K562 (cell line): ENCODE results near the gene C15orf61. TPM values are rescaled to one million over a fixed set of nuclear protein-coding genes. Genes with fewer than 3 reads are reported as not detected.

Experiments
- ATAC-seq: fragments of 200-7000 bp; cut with Tn5 transposase; 3 replicates; pipeline ENCODE4 v1.9.1; 2020; ENCODE audit warnings: moderate library complexity
- BruUV-seq: library from RNA; stranded (reverse); fragments of 400-500 nt; replicated peaks from 2 replicates; lab custom pipeline; 2021; lab: Mats Ljungman, UMichigan
- CTCF ChIA-PET: fragments of 300-600 bp; formaldehyde crosslinking; extraction: SDS; loops from one replicate; lab custom pipeline; 2021; ENCODE audit warnings: low intra/inter-chr PET ratio; lab: Yijun Ruan, JAX
- POLR2A ChIA-PET: fragments of 300-600, 350-650 bp; sonication (Branson Sonifier 250); formaldehyde crosslinking; extraction: SDS; loops from one replicate; lab custom pipeline; 2021; ENCODE audit warnings: antibody characterized with exemption, inconsistent platforms; lab: Yijun Ruan, JAX
- DNase-seq, 4 experiments: peaks; one replicate each; pipeline versions ENCODE4 v3.0.0 to v3.0.0-alpha.2; 2011 to 2018; ENCODE audit warnings: low spot score in 3 of 4, mixed read lengths in 3 of 4; ENCODE audit errors: extremely low read depth in 1 of 4
- FAIRE-seq: peaks from 2 replicates; lab custom pipeline; 2011; peaks lifted over from hg19 to GRCh38; lab: Jason Lieb, UNC
- H2AFZ ChIP-seq: 2 replicates; pipeline ENCODE4 v1.6.0; 2011; ENCODE audit warnings: low read depth, low read length, control low read depth, inconsistent platforms
- H3K27ac ChIP-seq: fragments of 200-600 bp; 3 replicates; pipeline ENCODE4 v1.8.0; 2011; ENCODE audit warnings: low read depth, mild to moderate bottlenecking, control low read depth, inconsistent platforms, low read length, moderate library complexity, mixed read lengths; ENCODE audit errors: extremely low read depth
- H3K27me3 ChIP-seq, 2 experiments: fragments of 300-600 bp in 1 of 2; 2 replicates in 1 of 2; 3 replicates in 1 of 2; pipeline versions ENCODE4 v1.6.0 to v1.8.0; 2011; ENCODE audit warnings: inconsistent platforms in 2 of 2, low read length in 2 of 2, mild to moderate bottlenecking in 1 of 2, mixed read lengths in 1 of 2, moderate library complexity in 1 of 2; ENCODE audit not compliant: control insufficient read depth in 2 of 2, insufficient read depth in 2 of 2
- H3K36me3 ChIP-seq: fragments of 300-600 bp; 3 replicates; pipeline ENCODE4 v1.8.0; 2011; ENCODE audit warnings: mild to moderate bottlenecking, low read length, inconsistent platforms; ENCODE audit not compliant: control insufficient read depth, insufficient read depth
- H3K4me1 ChIP-seq, 2 experiments: fragments of 200-600 bp in 1 of 2; replicated peaks in 1 of 2; 2 replicates in 1 of 2; 3 replicates in 1 of 2; pipeline versions ENCODE4 v1.5.1 to v1.8.0; 2011; ENCODE audit warnings: inconsistent platforms in 2 of 2, low read length in 2 of 2, mild to moderate bottlenecking in 1 of 2, mixed read lengths in 1 of 2, moderate library complexity in 1 of 2; ENCODE audit not compliant: control insufficient read depth in 2 of 2, insufficient read depth in 2 of 2
- H3K4me2 ChIP-seq: 2 replicates; pipeline ENCODE4 v1.6.1; 2011; ENCODE audit warnings: low read length, control low read depth, inconsistent platforms, mixed read lengths; ENCODE audit not compliant: insufficient read depth
- H3K4me3 ChIP-seq: fragments of 200-600 bp; sonication (generic), shearing (Covaris generic); 2 replicates; pipeline ENCODE4 v1.5.1; 2016; ENCODE audit warnings: control low read depth, inconsistent platforms
- H3K79me2 ChIP-seq: fragments of 200-600 bp; 3 replicates; pipeline ENCODE4 v1.8.0; 2011; ENCODE audit warnings: low read length, inconsistent platforms; ENCODE audit not compliant: control insufficient read depth, insufficient read depth
- H3K9ac ChIP-seq, 2 experiments: 2 replicates each; pipeline versions ENCODE4 v1.6.0 to v1.6.1; 2011; ENCODE audit warnings: low read depth in 2 of 2, low read length in 2 of 2, control low read depth in 1 of 2, inconsistent platforms in 1 of 2, mild to moderate bottlenecking in 1 of 2, mixed read lengths in 1 of 2; ENCODE audit not compliant: insufficient read depth in 1 of 2
- H3K9me1 ChIP-seq: one replicate; pipeline ENCODE4 v1.6.0; 2011; ENCODE audit warnings: inconsistent platforms, mild to moderate bottlenecking, low read length, moderate library complexity; ENCODE audit not compliant: control insufficient read depth, insufficient read depth
- H3K9me3 ChIP-seq: replicated peaks from 2 replicates; pipeline ENCODE4 v1.5.1; 2011; ENCODE audit warnings: low read depth, low read length, inconsistent platforms; ENCODE audit not compliant: control insufficient read depth, insufficient read depth
- H4K20me1 ChIP-seq: replicated peaks from 2 replicates; pipeline ENCODE4 v1.6.1; 2011; ENCODE audit warnings: low read length, inconsistent platforms, mixed read lengths; ENCODE audit not compliant: control insufficient read depth, insufficient read depth
- ASH1L ChIP-seq: fragments of 450-650 bp; IDR thresholded peaks from 2 replicates; pipeline ENCODE4 v1.6.1; 2018; ENCODE audit warnings: borderline replicate concordance, mild to moderate bottlenecking, low read depth; ENCODE audit not compliant: partially characterized antibody
- CEBPG ChIP-seq, 3 experiments: fragments of 200-800 bp in 1 of 3; sonication (Bioruptor generic) in 1 of 3; sonication (generic) in 1 of 3; formaldehyde crosslinking in 1 of 3; IDR thresholded peaks in 2 of 3; conservative IDR thresholded peaks in 1 of 3; 2 replicates each; pipeline versions ENCODE4 v1.6.1 to v1.8.0; 2016 to 2022; ENCODE audit warnings: missing compliant biosample characterization in 2 of 3, missing genetic modification characterization in 2 of 3, mild to moderate bottlenecking in 1 of 3, missing genetic modification reagents in 1 of 3
- DNMT1 ChIP-seq: fragments of 450-650 bp; IDR thresholded peaks from 2 replicates; pipeline ENCODE4 v1.6.1; 2016; ENCODE audit warnings: antibody characterized with exemption, mild to moderate bottlenecking
- FOSL1 ChIP-seq: fragments of 200-800 bp; sonication (Bioruptor generic); conservative IDR thresholded peaks from 2 replicates; pipeline ENCODE4 v1.6.1; 2016; ENCODE audit warnings: missing genetic modification characterization, missing compliant biosample characterization
- HNRNPK ChIP-seq: fragments of 200-400 bp; formaldehyde crosslinking; IDR thresholded peaks from one replicate; pipeline ENCODE4 v1.6.1; 2018; ENCODE audit warnings: mild to moderate bottlenecking, low read depth, low read length; ENCODE audit not compliant: poor library complexity, severe bottlenecking
- KLF1 ChIP-seq: fragments of 450-650 bp; IDR thresholded peaks from 2 replicates; pipeline ENCODE4 v1.6.1; 2016; ENCODE audit warnings: missing genetic modification characterization, missing compliant biosample characterization
- OTX1 ChIP-seq: fragments of 450-650 bp; formaldehyde crosslinking; IDR thresholded peaks from 2 replicates; pipeline ENCODE4 v1.4.0; 2022; ENCODE audit warnings: mild to moderate bottlenecking
- POLR2H ChIP-seq: IDR thresholded peaks from 2 replicates; pipeline ENCODE4 v1.6.1; 2016; ENCODE audit warnings: missing genetic modification characterization, low read depth, mild to moderate bottlenecking, control low read depth, missing compliant biosample characterization, moderate library complexity
- XRCC5 ChIP-seq: fragments of 200-400 bp; formaldehyde crosslinking; IDR thresholded peaks from 2 replicates; pipeline ENCODE4 v1.6.1; 2017; ENCODE audit warnings: low read depth, mild to moderate bottlenecking, low read length
- YBX1 ChIP-seq: fragments of 450-650 bp; IDR thresholded peaks from 2 replicates; pipeline ENCODE4 v1.7.1; 2016; ENCODE audit warnings: mild to moderate bottlenecking
- ZC3H8 ChIP-seq: fragments of 450-650 bp; IDR thresholded peaks from 2 replicates; pipeline ENCODE4 v1.6.1; 2017
- ZEB2 ChIP-seq: fragments of 450-650 bp; IDR thresholded peaks from 2 replicates; pipeline ENCODE4 v1.6.1; 2016
- ZNF146 ChIP-seq: IDR thresholded peaks from one replicate; pipeline ENCODE4 v1.6.1; 2018; ENCODE audit warnings: missing compliant biosample characterization; ENCODE audit not compliant: unreplicated experiment
- ZNF165 ChIP-seq: fragments of 250-450 bp; sonication (Bioruptor Pico); IDR thresholded peaks from 2 replicates; pipeline ENCODE4 v1.4.0; 2020; ENCODE audit warnings: borderline replicate concordance
- ZNF408 ChIP-seq: fragments of 250-450 bp; sonication (Bioruptor Pico); IDR thresholded peaks from 2 replicates; pipeline ENCODE4 v1.4.0; 2020; ENCODE audit warnings: low read depth, mild to moderate bottlenecking, moderate library complexity
- ZNF707 ChIP-seq: fragments of 250-450 bp; sonication (Bioruptor Pico); conservative IDR thresholded peaks from 2 replicates; pipeline ENCODE4 v1.8.0; 2022; ENCODE audit warnings: inconsistent platforms, mild to moderate bottlenecking, moderate library complexity
- WGBS: fragments of 100-300 bp; shearing (Covaris generic); methylation state at CpG from one replicate; pipeline ENCODE4 v1.1.6; 2016; ENCODE audit warnings: low coverage, mixed read lengths; ENCODE audit not compliant: insufficient coverage; ENCODE audit errors: missing lambda C conversion rate; 5-methylcytosine and 5-hydroxymethylcytosine counted together
- in situ Hi-C: fragments of 300-500 bp; cut with MboI; formaldehyde crosslinking; loops from 4 replicates; pipeline ENCODE4 v1.15.0; 2018; ENCODE audit warnings: inconsistent platforms, mixed read lengths
- intact Hi-C: fragments of 100-400 bp; cut with micrococcal nuclease; formaldehyde crosslinking; loops from 2 replicates; pipeline ENCODE4 v1.14.2; 2022
- polyA plus RNA-seq, 8 experiments: library from polyadenylated mRNA; depleted of rRNA in 4 of 8; stranded (reverse) in 5 of 8; unstranded in 3 of 8; fragments of >200 nt; fragmentation: Nextera tagmentation in 2 of 8; fragmentation: Illumina TruSeq in 1 of 8; extraction: Ambion mirVana in 2 of 8; extraction: Trizol in 1 of 8; gene quantifications; 2 replicates each; pipeline versions ENCODE4 v1.2.1 to v1.2.3, GENCODE V29; 2011 to 2014; ENCODE audit warnings: inconsistent platforms in 1 of 8, missing spikeins in 1 of 8
- total RNA-seq, 7 experiments: library from RNA; depleted of rRNA in 6 of 7; stranded (reverse); fragments of >200 nt in 6 of 7; fragmentation: Illumina TruSeq in 2 of 7; extraction: Trizol in 2 of 7; gene quantifications; 2 replicates each; pipeline versions ENCODE4 v1.2.1 to v1.2.3, GENCODE V29; 2011 to 2021; ENCODE audit warnings: low replicate concordance in 1 of 7
- TF ChIP-seq, protein P1 (sequence below): IDR thresholded peaks from 2 replicates; pipeline ENCODE4 v1.6.1; 2011; ENCODE audit warnings: borderline replicate concordance, low read depth, mild to moderate bottlenecking, moderate library complexity, low read length; ENCODE audit not compliant: insufficient read depth, poor library complexity, severe bottlenecking
- TF ChIP-seq, protein P2 (sequence below): fragments of 250-450 bp; sonication (Bioruptor Pico); IDR thresholded peaks from 2 replicates; pipeline ENCODE4 v1.5.0; 2022; ENCODE audit warnings: mild to moderate bottlenecking
- TF ChIP-seq, protein P3 (sequence below): sonication (generic); formaldehyde crosslinking; IDR thresholded peaks from 2 replicates; pipeline ENCODE4 v1.5.0; 2020; ENCODE audit warnings: missing genetic modification reagents

The C15orf61 gene
- total and polyA plus RNA-seq, 9 of the 15 experiments (the other 6 are each of a cell fraction or from before 2014, with no cell fraction given) = 1.6 to 10.5 (median 4.3) TPM

DNA sequence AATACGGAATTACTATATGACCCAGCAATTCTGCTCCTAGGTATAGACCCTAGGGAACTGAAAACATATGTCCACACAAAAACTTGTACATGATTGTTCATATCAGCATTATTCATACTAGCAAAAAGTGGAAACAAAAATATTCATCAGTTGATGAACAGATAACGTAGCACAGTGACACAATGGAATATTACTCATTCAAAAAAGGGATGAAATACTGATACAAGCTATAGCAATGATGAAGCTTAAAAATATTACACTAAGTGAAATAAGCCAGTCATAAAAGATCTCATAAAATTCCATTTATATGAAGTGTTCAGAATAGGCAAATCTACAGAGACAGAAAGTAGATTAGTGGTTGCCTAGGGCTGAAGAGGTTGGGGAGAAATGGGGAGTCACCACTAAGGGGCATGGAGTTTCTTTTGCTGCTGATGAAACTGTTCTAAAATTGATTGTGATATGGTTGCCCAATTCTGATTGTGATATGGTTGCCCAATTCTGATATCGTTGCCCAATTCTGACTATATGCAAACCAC lies 10.5 kb downstream of the C15orf61 start:
- H3K9me1 ChIP-seq = no peaks in the 10 kb centered on the region
- DNase-seq (no peak), FAIRE-seq (no peak), ATAC-seq (no peak)
- H4K20me1 ChIP-seq = no peaks in the 10 kb centered on the region
- in situ Hi-C loops (no loop called here), intact Hi-C loops (no loop called here)
- H3K36me3 ChIP-seq = peaks cover 17% of the 10 kb centered on the region; the same call in 2 of the 3 replicates
- no peaks in the 10 kb centered on the region for H3K27me3 ChIP-seq
- H3K9me3 ChIP-seq = no peaks in the 10 kb centered on the region
- ChIA-PET POLR2A (interaction anchor here (3.6 kb wide), 1 partner anchor 10 kb away, joined by 7 read pairs; the partner anchor contains the start of gene C15orf61), CTCF (no interaction called here)
- H3K79me2 ChIP-seq = no peaks in the 10 kb centered on the region
- no peak overlapping the region for H3K4me3 ChIP-seq
- BruUV-seq = no TSS peak
- WGBS = 47% methylated on average over 3 of the region's 3 CpGs
- no peak overlapping the region for H3K27ac ChIP-seq
- no peak overlapping the region for H3K9ac ChIP-seq
- H3K4me1 ChIP-seq = no peaks in the 10 kb centered on the region
- no peak overlapping the region for H2AFZ ChIP-seq
- H3K4me2 ChIP-seq = no peak overlapping the region
- TF ChIP-seq ZNF707 (no peak), ZNF165 (CRISPR knock-in tag) (no peak), FOSL1 (tag) (peak; percentile 41), ZC3H8 (no peak), OTX1 (no peak), YBX1 (no peak), DNMT1 (no peak), ZNF146 (CRISPR knock-in tag) (no peak), ZEB2 (no peak), ZNF408 (CRISPR knock-in tag) (no peak), CEBPG (CRISPR knock-in tag; IDR thresholded peaks at IDR 0.05) (no peak), CEBPG (tag; conservative IDR thresholded peaks at IDR 0.05 in 1 of 2, IDR thresholded peaks at IDR 0.05 in 1 of 2) (0 out of 4 replicates have a peak, but pooled peaks of 1 of the 2 experiments have one; percentile 37), ASH1L (no peak), XRCC5 (no peak), HNRNPK (no peak), POLR2H (tag) (no peak), KLF1 (tag) (no peak)
- TF ChIP-seq, protein P1, sequence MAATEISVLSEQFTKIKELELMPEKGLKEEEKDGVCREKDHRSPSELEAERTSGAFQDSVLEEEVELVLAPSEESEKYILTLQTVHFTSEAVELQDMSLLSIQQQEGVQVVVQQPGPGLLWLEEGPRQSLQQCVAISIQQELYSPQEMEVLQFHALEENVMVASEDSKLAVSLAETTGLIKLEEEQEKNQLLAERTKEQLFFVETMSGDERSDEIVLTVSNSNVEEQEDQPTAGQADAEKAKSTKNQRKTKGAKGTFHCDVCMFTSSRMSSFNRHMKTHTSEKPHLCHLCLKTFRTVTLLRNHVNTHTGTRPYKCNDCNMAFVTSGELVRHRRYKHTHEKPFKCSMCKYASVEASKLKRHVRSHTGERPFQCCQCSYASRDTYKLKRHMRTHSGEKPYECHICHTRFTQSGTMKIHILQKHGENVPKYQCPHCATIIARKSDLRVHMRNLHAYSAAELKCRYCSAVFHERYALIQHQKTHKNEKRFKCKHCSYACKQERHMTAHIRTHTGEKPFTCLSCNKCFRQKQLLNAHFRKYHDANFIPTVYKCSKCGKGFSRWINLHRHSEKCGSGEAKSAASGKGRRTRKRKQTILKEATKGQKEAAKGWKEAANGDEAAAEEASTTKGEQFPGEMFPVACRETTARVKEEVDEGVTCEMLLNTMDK = no peak
- TF ChIP-seq, protein P2, sequence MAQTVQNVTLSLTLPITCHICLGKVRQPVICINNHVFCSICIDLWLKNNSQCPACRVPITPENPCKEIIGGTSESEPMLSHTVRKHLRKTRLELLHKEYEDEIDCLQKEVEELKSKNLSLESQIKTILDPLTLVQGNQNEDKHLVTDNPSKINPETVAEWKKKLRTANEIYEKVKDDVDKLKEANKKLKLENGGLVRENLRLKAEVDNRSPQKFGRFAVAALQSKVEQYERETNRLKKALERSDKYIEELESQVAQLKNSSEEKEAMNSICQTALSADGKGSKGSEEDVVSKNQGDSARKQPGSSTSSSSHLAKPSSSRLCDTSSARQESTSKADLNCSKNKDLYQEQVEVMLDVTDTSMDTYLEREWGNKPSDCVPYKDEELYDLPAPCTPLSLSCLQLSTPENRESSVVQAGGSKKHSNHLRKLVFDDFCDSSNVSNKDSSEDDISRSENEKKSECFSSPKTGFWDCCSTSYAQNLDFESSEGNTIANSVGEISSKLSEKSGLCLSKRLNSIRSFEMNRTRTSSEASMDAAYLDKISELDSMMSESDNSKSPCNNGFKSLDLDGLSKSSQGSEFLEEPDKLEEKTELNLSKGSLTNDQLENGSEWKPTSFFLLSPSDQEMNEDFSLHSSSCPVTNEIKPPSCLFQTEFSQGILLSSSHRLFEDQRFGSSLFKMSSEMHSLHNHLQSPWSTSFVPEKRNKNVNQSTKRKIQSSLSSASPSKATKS (CRISPR knock-in tag) = no peak
- TF ChIP-seq, protein P3, sequence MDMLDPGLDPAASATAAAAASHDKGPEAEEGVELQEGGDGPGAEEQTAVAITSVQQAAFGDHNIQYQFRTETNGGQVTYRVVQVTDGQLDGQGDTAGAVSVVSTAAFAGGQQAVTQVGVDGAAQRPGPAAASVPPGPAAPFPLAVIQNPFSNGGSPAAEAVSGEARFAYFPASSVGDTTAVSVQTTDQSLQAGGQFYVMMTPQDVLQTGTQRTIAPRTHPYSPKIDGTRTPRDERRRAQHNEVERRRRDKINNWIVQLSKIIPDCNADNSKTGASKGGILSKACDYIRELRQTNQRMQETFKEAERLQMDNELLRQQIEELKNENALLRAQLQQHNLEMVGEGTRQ = no peak
